DMS153 treated with DMSO at 0.1 percent for 48 hours (cell line): ENCODE measurements around the gene CNTNAP2.
"Not testable (repeated sequence)": the region's sequence is repeated elsewhere in the genome, so short reads cannot be mapped to it uniquely, and the experiment has no call there.

Experiments
- DNase-seq: peaks from one replicate; lab custom pipeline; 2025; ENCODE audit not compliant: unreplicated experiment; lab: John Stamatoyannopoulos, UW

CNTNAP2 gene

GRCh38 chr7:148265896-148266295 lies 2149.3 kb downstream of the CNTNAP2 start:
- no peak for DNase-seq

DNA sequence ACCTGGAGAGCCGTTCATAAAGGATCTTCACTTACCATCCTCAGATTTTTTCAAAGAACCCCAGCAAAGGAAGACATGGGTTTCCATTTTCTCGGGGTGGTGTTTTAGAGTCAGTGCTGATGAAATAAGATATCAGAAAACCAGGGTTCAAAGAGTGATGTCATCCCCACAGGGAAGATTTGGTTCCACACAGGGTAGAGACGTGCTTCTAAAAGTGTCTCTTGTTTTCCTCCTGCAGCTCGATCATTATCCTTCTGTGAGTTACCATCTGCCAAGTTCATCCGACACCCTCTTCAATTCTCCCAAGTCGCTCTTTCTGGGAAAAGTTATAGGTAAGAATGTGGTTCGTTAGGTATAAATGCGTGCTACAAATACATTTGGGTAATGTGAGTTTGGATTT lies 2150.2 kb downstream of the CNTNAP2 start:
- DNase-seq: no peak

DNA sequence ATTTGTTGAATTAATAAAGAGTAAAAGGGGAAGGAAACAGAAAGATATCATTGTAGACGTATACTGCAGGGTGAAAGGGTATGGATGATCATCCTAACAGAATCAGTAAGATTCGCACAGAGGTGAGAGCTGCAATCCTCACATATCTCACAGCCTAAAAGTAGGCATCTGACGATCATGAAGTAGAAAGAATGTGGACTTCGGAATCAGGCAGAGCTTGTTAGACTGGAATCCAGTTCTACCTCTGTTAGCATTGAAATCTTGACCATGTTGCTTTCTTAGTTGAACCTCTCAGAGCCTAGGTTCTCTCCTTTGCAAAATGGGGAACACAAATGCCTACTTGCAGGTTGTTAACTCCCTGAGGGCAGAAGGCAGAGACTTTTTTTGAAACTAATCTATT lies 2154.0 kb downstream of the CNTNAP2 start:
- no peak for DNase-seq

- DNase-seq: no peak
These were observed 2157.5 kb downstream of the CNTNAP2 start for GRCh38 chr7:148274118-148274517.

DNA sequence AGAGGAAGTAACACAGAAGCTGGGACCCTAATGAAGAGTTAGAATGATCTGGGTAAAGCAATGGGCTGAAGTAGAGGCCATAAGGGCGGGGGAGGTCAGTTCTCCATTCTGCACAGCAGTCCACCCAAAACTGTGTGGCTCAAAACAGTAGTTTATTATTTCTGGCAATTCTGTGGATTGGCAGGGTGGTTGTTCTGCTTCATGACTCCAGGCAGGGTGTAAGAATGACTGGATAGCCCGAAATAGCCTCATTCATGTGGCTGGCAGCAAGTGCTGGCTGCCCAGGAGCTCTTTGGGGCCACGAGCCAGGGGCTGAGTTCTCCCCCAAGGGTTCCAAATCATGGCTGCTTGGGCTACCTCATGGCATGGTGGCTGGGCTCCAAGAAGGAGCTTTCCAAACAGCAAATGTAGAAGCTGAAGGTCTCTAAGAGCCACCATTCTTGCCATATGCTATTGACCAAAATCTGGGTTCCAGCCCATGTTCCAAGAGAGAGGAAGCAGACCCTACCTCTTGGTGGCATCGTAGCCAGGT lies 2158.8 kb downstream of the CNTNAP2 start:
- DNase-seq: no peak

DNA sequence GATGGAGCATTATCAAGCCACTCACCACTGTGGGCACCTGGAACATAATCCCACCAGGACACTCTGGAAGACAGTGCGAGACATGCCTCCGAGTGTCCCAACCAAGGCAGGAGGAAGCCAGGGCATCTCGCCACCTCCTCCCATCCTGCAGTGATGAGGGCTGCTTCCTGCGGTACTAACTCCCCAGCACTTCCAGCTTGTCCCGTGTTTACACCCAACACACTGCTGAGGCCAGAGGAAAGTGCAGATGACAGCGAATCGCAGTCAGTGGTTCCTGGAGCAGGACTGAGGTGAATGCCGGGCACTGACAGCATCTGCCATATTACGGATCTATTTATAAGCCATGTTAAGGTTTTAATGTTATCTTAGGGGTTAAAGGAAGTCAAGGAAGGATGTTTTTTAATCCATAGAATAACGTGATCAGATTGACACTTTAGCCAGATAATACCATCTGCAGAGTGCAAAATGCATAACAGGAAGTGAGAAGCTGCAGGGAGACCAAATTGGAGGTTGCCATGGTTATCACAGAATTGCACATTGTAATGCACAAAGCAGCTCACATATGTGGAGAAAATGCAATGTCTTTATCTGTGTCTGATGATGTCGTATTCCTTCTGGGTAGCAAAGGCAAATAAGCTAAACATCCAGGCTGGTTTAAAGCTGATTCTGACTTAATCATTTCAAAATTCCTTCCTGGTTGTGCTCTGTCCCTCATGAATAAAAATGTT lies 2159.9 kb downstream of the CNTNAP2 start:
- DNase-seq: no peak

- no peak for DNase-seq
These were observed 2160.6 kb downstream of the CNTNAP2 start for GRCh38 chr7:148277042-148277660.

GRCh38 chr7:148286150-148286549 lies 2169.5 kb downstream of the CNTNAP2 start:
- no peak for DNase-seq

DNA sequence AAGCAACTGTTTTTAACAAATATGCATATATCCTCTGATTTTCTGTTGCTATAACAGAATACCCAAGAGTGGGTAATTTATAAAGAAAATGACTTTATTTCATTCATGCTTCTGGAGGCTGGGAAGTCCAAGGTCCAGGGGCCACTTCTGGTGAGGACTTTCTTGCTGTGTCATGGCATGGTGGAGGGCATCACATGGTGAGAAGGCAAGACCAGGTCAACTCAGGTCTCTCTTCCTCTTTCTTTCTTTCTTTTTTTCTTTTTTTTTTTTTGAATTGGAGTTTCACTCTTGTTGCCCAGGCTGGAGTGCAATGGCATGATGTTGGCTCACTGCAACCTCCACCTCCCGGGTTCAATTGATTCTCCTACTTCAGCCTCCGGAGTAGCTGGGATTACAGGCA lies 2170.9 kb downstream of the CNTNAP2 start:
- DNase-seq: no peak

GRCh38 chr7:148288592-148289151 lies 2172.1 kb downstream of the CNTNAP2 start:
- DNase-seq: no peak

- no peak for DNase-seq
These were observed 2173.0 kb downstream of the CNTNAP2 start for GRCh38 chr7:148289630-148290029.

GRCh38 chr7:148290538-148290937 lies 2173.9 kb downstream of the CNTNAP2 start:
- DNase-seq: no peak

- no peak for DNase-seq
These were observed 2175.2 kb downstream of the CNTNAP2 start for GRCh38 chr7:148291799-148292198.

DNA sequence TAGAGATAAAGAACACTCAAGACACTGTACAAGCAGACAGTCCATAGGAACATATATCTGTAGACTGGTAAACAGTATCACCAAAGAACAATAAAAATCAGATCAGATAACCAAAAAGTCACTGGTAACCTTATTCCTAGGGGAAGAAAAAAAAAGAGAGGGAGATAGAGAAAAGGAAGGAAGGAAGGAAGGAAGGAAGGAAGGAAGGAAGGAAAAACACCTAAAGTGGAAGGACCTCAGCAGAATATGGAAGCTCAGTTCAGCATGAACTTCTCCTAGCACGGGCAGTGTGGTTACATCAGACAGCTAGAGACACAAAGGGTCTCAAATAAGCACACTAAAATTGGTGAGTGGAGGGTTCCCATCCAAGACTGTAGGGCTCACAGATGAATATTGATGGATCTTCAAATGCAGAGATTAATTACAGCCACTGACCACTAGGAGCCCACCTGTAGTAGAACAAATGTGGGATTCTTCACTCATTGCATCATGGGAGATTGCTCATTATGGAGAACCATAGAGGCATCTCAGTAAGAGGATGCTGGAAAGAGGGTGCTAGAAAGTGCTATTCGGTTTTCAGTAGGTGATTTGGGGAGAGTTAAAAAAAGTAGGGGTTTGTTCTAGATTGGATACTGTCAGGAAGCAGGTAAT lies 2180.5 kb downstream of the CNTNAP2 start:
- no peak for DNase-seq

GRCh38 chr7:148298768-148299167 lies 2182.2 kb downstream of the CNTNAP2 start:
- not testable (repeated sequence) for DNase-seq

DNA sequence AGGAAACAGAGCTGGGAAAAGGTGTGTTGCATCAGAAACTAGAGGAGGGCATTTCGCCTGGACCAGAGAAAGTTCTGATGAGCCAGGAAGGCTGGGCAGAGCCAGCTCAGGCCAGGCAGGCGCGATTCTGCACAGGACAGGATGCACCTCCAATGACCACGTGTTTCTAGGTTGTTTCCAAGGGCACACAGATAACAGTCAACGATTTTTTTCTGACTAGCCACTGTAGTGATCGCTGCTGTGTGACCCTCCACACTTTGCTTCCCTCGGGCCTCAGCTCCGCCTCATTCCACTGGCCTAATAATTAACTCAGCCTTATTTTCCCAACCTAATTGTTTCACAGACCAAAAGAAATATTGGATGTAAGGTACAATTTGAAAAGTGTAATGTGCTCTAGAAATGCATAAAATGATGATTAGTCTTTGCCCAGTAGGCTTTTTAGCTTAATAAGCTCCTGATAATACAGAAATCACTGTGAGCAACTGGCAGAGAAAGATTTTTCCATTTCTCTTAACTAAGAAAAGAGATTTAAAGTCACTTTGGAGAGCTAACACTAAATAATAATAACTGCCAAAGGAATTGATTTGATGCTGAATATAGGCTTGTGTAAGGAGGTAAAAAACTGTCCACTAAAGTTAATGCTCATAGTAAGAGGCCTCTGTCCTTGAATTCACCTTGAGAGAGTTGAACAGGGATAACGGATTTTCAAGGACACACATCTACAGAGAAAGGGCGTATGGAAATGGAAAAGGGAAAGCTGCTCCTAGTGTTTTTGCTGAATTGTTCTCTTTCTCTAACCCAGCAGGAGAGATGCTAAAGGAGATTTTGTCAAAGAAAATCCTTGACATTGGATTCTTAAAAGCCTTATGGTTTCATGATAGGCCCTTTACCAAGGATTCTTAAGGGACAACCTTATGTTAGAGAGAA lies 2183.0 kb downstream of the CNTNAP2 start:
- no peak for DNase-seq

- DNase-seq: not testable (repeated sequence)
These were observed 2185.8 kb downstream of the CNTNAP2 start for GRCh38 chr7:148302436-148302835.

DNA sequence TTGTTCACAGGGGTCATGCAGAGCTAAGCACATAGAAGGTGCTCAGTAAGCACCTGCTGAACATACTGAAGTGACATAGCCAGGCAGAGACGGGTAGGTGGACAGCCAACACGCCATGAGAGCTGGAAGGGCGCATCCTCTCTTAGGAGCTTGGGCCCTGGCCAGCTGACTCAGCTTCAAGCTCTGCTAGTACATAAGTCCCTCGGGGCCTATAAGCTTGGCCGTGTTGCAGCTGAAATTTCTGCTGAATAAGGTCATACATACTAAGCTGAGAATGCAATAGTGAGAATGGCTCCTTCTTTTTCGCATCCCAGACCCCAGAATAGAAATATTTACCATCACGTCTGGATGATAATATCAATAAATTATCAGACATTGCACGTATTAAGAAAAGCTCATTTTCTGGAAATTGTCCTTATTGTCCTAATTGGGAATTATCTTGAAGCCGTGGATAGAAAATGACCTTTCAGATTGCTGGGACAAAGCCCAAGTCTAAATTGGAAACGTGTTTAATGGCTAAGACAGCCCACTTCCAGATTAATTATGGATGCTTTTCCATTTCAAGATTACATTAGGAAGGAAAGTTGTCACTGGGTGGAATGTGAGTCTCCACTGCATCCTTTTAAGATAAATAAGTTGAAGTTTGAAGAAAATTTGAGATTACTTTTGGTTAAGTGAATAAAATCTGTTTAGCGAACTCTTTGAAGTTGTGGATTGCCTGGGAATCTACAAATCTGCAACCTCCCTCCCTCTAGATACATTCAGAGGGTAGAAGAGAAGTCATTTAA lies 2186.9 kb downstream of the CNTNAP2 start:
- peak; percentile 4 for DNase-seq

DNA sequence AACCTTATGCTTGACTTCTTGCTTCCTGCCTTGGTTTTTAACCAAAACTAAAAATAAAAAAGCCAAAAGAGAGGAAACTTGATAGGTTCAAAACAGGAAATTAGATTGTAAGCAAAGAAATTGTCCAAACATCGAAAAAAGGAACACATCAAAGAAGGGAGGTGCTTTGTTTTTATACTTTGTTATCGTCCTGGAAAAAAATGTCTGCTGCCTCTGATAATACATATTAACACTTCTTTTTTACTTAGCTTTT lies 2187.4 kb downstream of the CNTNAP2 start:
- no peak for DNase-seq

DNA sequence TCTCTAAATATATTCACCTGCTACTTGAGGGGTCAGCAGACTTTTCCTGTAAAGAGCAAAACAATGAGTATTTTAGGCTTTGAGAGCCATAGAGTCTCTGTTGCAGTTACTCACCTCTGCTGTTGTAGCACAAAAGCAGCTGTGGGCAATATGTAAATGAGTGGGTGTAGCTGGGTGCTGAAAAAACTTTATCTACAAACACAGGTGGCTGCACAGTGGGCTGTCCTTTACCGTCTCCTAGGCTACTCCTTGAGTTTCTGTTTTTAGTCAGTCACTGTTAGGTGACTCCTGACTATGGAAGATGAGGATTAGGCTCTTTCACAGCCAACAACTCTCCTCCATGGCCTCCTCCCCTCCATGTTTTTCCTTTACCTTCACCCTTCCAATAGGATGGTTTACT lies 2187.9 kb downstream of the CNTNAP2 start:
- no peak for DNase-seq
